Retinal pigment epithelial cell (primary cell): ENCODE data around the gene NR6A1.

Experiments
- DNase-seq: peaks from one replicate; pipeline ENCODE4 v3.0.0-alpha.2; 2010; ENCODE audit warnings: low read depth
- H3K4me3 ChIP-seq: 2 replicates; pipeline ENCODE4 v1.5.1; 2011; ENCODE audit warnings: mild to moderate bottlenecking, low read length, control low read depth, moderate library complexity
- CTCF ChIP-seq: conservative IDR thresholded peaks from 2 replicates; pipeline ENCODE4 v1.5.1; 2011; ENCODE audit warnings: low read depth, low read length, control low read depth, inconsistent platforms

The NR6A1 gene

GRCh38 chr9:124724415-124725067 is 46.6 kb downstream of the NR6A1 start:
- TF ChIP-seq CTCF, result no peak

GRCh38 chr9:124723352-124723751 is 47.8 kb downstream of the NR6A1 start:
- H3K4me3 ChIP-seq, result no peak overlapping the region
- DNase-seq, result no peak
- TF ChIP-seq CTCF, result no peak

More at GRCh38 chr9:124724415-124725067, 46.6 kb downstream of the NR6A1 start:
- H3K4me3 ChIP-seq, result no peak overlapping the region
- DNase-seq, result no peak

DNA sequence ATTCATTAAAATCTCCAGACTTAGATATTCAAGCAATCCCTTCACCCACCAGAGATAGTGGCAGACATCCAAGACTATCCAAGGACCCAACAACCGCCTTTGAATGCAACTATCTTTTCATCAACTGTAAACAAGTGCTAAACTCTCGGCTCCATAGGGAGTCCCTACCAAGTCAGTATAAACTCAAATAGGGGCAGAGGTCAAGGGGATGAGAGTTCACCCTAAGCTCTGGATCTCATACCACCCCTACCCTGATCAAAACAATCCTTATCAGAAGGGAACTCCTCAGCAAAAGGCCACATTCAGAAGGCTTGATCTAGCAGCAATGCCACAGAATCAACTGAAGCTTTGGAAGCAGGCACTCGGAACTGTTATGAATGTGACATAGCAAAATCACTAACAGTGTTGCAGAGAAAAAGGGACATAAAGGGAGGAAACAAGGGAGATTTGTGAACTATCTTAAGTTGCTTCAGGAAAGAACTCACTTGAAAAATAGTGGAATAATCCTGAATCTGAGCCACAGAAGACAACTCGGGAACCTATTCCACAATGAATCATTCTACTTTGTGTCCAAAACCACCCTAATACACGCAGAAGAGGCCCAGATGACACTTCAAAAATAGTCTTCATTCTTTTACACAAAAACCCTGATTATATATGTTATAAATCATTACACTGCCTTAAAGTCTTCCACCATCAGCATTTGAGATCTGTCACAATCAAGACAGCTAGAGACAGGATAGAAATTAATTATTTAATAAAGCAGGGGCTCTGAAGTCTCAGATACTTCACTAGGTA is 49.8 kb downstream of the NR6A1 start:
- TF ChIP-seq CTCF, result no peak
- DNase-seq, result no peak
- H3K4me3 ChIP-seq, result no peak overlapping the region

DNA sequence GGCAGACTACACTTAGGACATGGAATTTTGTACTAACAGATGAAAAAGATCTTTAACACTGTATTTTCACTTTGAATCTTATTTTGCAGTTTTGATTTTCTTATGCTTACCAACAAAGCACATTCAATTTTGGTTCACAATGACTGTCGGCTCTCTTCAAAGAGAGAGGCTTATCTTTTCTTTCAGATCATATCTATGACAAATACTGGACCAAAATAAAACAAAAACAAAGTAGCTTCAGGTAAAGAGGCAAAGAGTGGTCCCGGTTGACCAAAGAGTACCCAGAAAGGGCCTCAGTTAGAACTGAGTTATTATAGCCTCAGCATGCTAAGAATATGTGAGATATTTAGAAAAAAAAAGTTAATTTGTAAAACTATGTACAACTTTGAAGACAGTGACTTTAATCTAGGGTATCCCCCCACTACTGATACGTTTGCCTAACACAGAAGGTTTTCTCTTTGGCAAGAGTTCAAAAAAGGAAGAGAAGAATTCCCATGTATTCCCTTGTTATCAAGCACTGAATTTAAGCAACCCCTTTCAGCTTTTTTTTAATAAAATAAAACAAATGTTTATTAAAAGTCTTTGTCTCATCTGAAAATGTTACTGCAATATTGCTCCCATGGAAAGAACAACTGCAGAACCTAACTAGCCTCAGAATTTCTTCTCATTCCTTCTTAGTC is 50.5 kb downstream of the NR6A1 start:
- H3K4me3 ChIP-seq, result no peak overlapping the region
- no peak for TF ChIP-seq CTCF
- DNase-seq, result no peak

DNA sequence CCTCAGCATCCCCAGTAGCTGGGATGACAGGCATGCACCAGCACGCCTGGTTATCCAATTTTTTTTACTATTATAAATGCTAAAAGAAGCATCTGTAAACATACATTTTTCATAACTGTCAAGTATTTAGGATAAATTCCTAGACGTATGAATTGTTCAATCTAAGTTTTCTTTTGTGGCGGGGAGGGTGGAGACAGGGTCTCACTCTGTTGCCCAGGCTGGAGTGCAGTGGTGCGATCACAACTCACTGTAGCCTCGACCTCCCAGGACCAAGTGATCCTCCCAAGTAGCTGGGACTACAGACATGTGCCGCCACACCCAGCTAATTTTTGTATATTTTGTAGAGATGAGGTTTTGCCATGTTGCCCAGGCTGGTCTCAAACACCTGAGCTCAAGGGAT is 52.2 kb downstream of the NR6A1 start:
- no peak for TF ChIP-seq CTCF
- no peak for DNase-seq
- H3K4me3 ChIP-seq, result no peak overlapping the region

GRCh38 chr9:124717597-124717996 is 53.5 kb downstream of the NR6A1 start:
- TF ChIP-seq CTCF, result no peak
- no peak overlapping the region for H3K4me3 ChIP-seq
- DNase-seq, result no peak
